ENCODE data around the gene POLR2F.

POLR2F gene

GRCh38 chr22:37904572-37905533 lies 48.6 kb upstream of the POLR2F start (continued):
- no peak for TF ChIP-seq REST (tag by site-specific recombination; IDR thresholded peaks at IDR 0.05)

- ChIA-PET POLR2A (interaction anchor here (0.6 to 2.5 kb wide), 22 partner anchors 9 to 314 kb away, joined by 3 to 25 read pairs (median 4); partner anchors contain the start of genes ANKRD54, C22orf23, GCAT and GGA1), CTCF (interaction anchor here (0.6 to 2.5 kb wide), 10 partner anchors 10 to 294 kb away, joined by 3 to 12 read pairs (median 5); no protein-coding TSS in a partner anchor)
- peaks cover 4 to 21% of the 10 kb centered on the region in 2 experiments; a peak in 2 of 3 replicates for H3K36me3 ChIP-seq (ENCODE audit: control insufficient read depth in 2 of 2, insufficient read depth in 1 of 2, low read length in 2 of 2)
- no peaks in the 10 kb centered on the region for H3K9me3 ChIP-seq (ENCODE audit: control insufficient read depth, insufficient read depth, low read depth, low read length)
- H3K4me3 ChIP-seq (ENCODE audit: low read depth, low read length): peak within 1 kb of the TSS; percentile 72
- peak within 1 kb of the TSS; percentile 98 for H3K27ac ChIP-seq (ENCODE audit: extremely low read depth, low read depth, low read length)
- H3K4me1 ChIP-seq (ENCODE audit: control insufficient read depth, insufficient read depth, low read length): peaks cover 10% of the 10 kb centered on the region; the same call in 1 of the 2 replicates
- TF ChIP-seq ZNF416 (tag by site-specific recombination; IDR thresholded peaks at IDR 0.05): no peak
- 0 out of 2 replicates have a peak, but pooled peaks have one; percentile 13 for TF ChIP-seq ZNF677 (tag by site-specific recombination; IDR thresholded peaks at IDR 0.05)
- TF ChIP-seq KLF8 (tag by site-specific recombination; IDR thresholded peaks at IDR 0.05): peak; percentile 90
- TF ChIP-seq ZNF670 (tag by site-specific recombination; IDR thresholded peaks at IDR 0.05; ENCODE audit: low read depth): no peak
- 0 out of 2 replicates have a peak, but pooled peaks have one; percentile 42 for TF ChIP-seq ZFP69B (tag by site-specific recombination; IDR thresholded peaks at IDR 0.05)
- peak; percentile 49 for TF ChIP-seq KLF9 (tag by site-specific recombination; IDR thresholded peaks at IDR 0.05; ENCODE audit: low read depth)
- peak; percentile 42; the same call in 1 of the 2 replicates for TF ChIP-seq OSR2 (tag by site-specific recombination; IDR thresholded peaks at IDR 0.05)
- TF ChIP-seq ZNF555 (tag by site-specific recombination; conservative IDR thresholded peaks at IDR 0.05): no peak
- TF ChIP-seq ZNF354C (tag by site-specific recombination; IDR thresholded peaks at IDR 0.05; ENCODE audit: borderline replicate concordance, low read depth): no peak
- TF ChIP-seq ZNF548 (tag by site-specific recombination; IDR thresholded peaks at IDR 0.05): no peak
- no peak for TF ChIP-seq ZNF311 (tag by site-specific recombination; IDR thresholded peaks at IDR 0.05; ENCODE audit: borderline replicate concordance)
- TF ChIP-seq ZNF350 (tag by site-specific recombination; IDR thresholded peaks at IDR 0.05): no peak
- TF ChIP-seq ZFP41 (tag by site-specific recombination; IDR thresholded peaks at IDR 0.05; ENCODE audit: borderline replicate concordance): no peak
- TF ChIP-seq ZNF2 (tag by site-specific recombination; IDR thresholded peaks at IDR 0.05): peak; percentile 52; the same call in 1 of the 2 replicates
- TF ChIP-seq GLIS2 (tag by site-specific recombination; IDR thresholded peaks at IDR 0.05): peak; percentile 84
- TF ChIP-seq ZFHX2 (tag by site-specific recombination; conservative IDR thresholded peaks at IDR 0.05): peak; percentile 94
- no peak for TF ChIP-seq ZNF488 (tag by site-specific recombination; IDR thresholded peaks at IDR 0.05)
- TF ChIP-seq ZNF362 (tag by site-specific recombination; IDR thresholded peaks at IDR 0.05): no peak
- TF ChIP-seq ZNF558 (tag by site-specific recombination; IDR thresholded peaks at IDR 0.05): no peak
- no peak for TF ChIP-seq ZNF629 (tag by site-specific recombination; IDR thresholded peaks at IDR 0.05)
- TF ChIP-seq ZNF76 (tag by site-specific recombination; IDR thresholded peaks at IDR 0.05; ENCODE audit: borderline replicate concordance, low read depth): peak; percentile 22; the same call in 1 of the 2 replicates
- no peak for TF ChIP-seq ZNF175 (tag by site-specific recombination; IDR thresholded peaks at IDR 0.05)
- no peak for TF ChIP-seq ZNF664 (tag by site-specific recombination; IDR thresholded peaks at IDR 0.05)
- TF ChIP-seq ZNF513 (tag by site-specific recombination; IDR thresholded peaks at IDR 0.05): no peak
- peak; percentile 64; the same call in 1 of the 2 replicates for TF ChIP-seq MZF1 (tag by site-specific recombination; IDR thresholded peaks at IDR 0.05; ENCODE audit: borderline replicate concordance)
- TF ChIP-seq SCRT1 (tag by site-specific recombination; IDR thresholded peaks at IDR 0.05; ENCODE audit: borderline replicate concordance): no peak
These were observed 47.8 kb upstream of the POLR2F start, which contains the start of gene MICALL1 for GRCh38 chr22:37905534-37906363. TSS of gene MICALL1 (plus strand) at chr22:37906297. CDS start at chr22:37906423, 126 bp downstream.
